ENCODE data around the gene CDH22.

CDH22 gene

GRCh38 chr20:46200582-46201570 is 107.4 kb downstream of the CDH22 start:
- TF ChIP-seq CTCF (IDR thresholded peaks at IDR 0.05; ENCODE audit: control insufficient read depth, insufficient read depth, low read depth, low read length, missing control alignments), result no peak
- no peak overlapping the region for H3K4me3 ChIP-seq (ENCODE audit: control insufficient read depth, low read depth, low read length)
- DNase-seq (ENCODE audit: low read depth), result no peak

- no peak overlapping the region for H3K4me3 ChIP-seq (ENCODE audit: control insufficient read depth, low read depth, low read length)
- DNase-seq (ENCODE audit: low read depth), result no peak
- no peak for TF ChIP-seq CTCF (IDR thresholded peaks at IDR 0.05; ENCODE audit: control insufficient read depth, insufficient read depth, low read depth, low read length, missing control alignments)
These were observed 109.1 kb downstream of the CDH22 start for GRCh38 chr20:46199198-46199597.

GRCh38 chr20:46196990-46197389 is 111.3 kb downstream of the CDH22 start:
- DNase-seq (ENCODE audit: low read depth), result no peak
- no peak overlapping the region for H3K4me3 ChIP-seq (ENCODE audit: control insufficient read depth, low read depth, low read length)
- TF ChIP-seq CTCF (IDR thresholded peaks at IDR 0.05; ENCODE audit: control insufficient read depth, insufficient read depth, low read depth, low read length, missing control alignments), result no peak

GRCh38 chr20:46195264-46196036 is 112.8 kb downstream of the CDH22 start:
- TF ChIP-seq CTCF (IDR thresholded peaks at IDR 0.05; ENCODE audit: control insufficient read depth, insufficient read depth, low read depth, low read length, missing control alignments), result no peak
- H3K4me3 ChIP-seq (ENCODE audit: control insufficient read depth, low read depth, low read length), result no peak overlapping the region
- no peak for DNase-seq (ENCODE audit: low read depth)

- H3K4me3 ChIP-seq (ENCODE audit: control insufficient read depth, low read depth, low read length), result no peak overlapping the region
- TF ChIP-seq CTCF (IDR thresholded peaks at IDR 0.05; ENCODE audit: control insufficient read depth, insufficient read depth, low read depth, low read length, missing control alignments), result no peak
- no peak for DNase-seq (ENCODE audit: low read depth)
These were observed 113.9 kb downstream of the CDH22 start for GRCh38 chr20:46194409-46194808.

- no peak for TF ChIP-seq CTCF (IDR thresholded peaks at IDR 0.05; ENCODE audit: control insufficient read depth, insufficient read depth, low read depth, low read length, missing control alignments)
- no peak overlapping the region for H3K4me3 ChIP-seq (ENCODE audit: control insufficient read depth, low read depth, low read length)
- DNase-seq (ENCODE audit: low read depth), result no peak
These were observed 115.8 kb downstream of the CDH22 start for GRCh38 chr20:46192376-46192944.
